Endometrial microvascular endothelial cells (primary cell): ENCODE results near the gene NDUFA13. TPM values are rescaled to one million over a fixed set of nuclear protein-coding genes. Genes with fewer than 3 reads are reported as not detected.

Source experiments
- in situ Hi-C: cut with HindIII; loops from 2 replicates; pipeline ENCODE4 v1.10.0; 2017; ENCODE audit warnings: low sequenced_read_pairs, low pct_unique_long_range_greater_than_20kb; ENCODE audit errors: inconsistent ontology term
- total RNA-seq: library from RNA; depleted of rRNA; stranded (reverse); fragments of >200 nt; gene quantifications from one replicate; pipeline ENCODE4 v1.2.3, GENCODE V29; 2015; ENCODE audit errors: inconsistent ontology term

NDUFA13 gene
- total RNA-seq, 1 donor from 2014 or later = 2.9 TPM

GRCh38 chr19:19487950-19488874 is 27.8 kb upstream of the NDUFA13 start:
- in situ Hi-C loops = no loop called here

- in situ Hi-C loops = no loop called here
These were observed 26.9 kb upstream of the NDUFA13 start for GRCh38 chr19:19488875-19489690.

- in situ Hi-C loops = no loop called here
These were observed 26.2 kb upstream of the NDUFA13 start for GRCh38 chr19:19489804-19490204.

- in situ Hi-C loops = no loop called here
These were observed 25.6 kb upstream of the NDUFA13 start for GRCh38 chr19:19490214-19490968.

GRCh38 chr19:19491321-19492025 is 24.6 kb upstream of the NDUFA13 start:
- in situ Hi-C loops = no loop called here

GRCh38 chr19:19492026-19492610 is 23.9 kb upstream of the NDUFA13 start:
- in situ Hi-C loops = no loop called here

- in situ Hi-C loops = no loop called here
These were observed 22.0 kb upstream of the NDUFA13 start for GRCh38 chr19:19493841-19494546.

- in situ Hi-C loops = no loop called here
These were observed 20.1 kb upstream of the NDUFA13 start for GRCh38 chr19:19495614-19496603.

GRCh38 chr19:19498255-19498991 is 17.6 kb upstream of the NDUFA13 start:
- in situ Hi-C loops = no loop called here

- in situ Hi-C loops = no loop called here
These were observed 16.6 kb upstream of the NDUFA13 start for GRCh38 chr19:19499272-19499995.

- in situ Hi-C loops = no loop called here
These were observed 14.9 kb upstream of the NDUFA13 start for GRCh38 chr19:19500975-19501644.

- in situ Hi-C loops = no loop called here
These were observed 14.2 kb upstream of the NDUFA13 start for GRCh38 chr19:19501798-19502197.

- in situ Hi-C loops = no loop called here
These were observed 13.7 kb upstream of the NDUFA13 start for GRCh38 chr19:19502281-19502680.

GRCh38 chr19:19502808-19503602 is 13.0 kb upstream of the NDUFA13 start:
- in situ Hi-C loops = no loop called here
